ENCODE measurements around the gene URB2. TPM values are rescaled to one million over a fixed set of nuclear protein-coding genes. Genes with fewer than 3 reads are reported as not detected.
"Not testable (repeated sequence)": the region's sequence is repeated elsewhere in the genome, so short reads cannot be mapped to it uniquely, and the experiment has no call there.

Gene URB2
- total RNA-seq, 1 experiment from 2014 or later = 14.1 TPM

GRCh38 chr1:229590119-229590518 is 35.9 kb upstream of the URB2 start:
- Histone ChIP-seq H2AFZ (ENCODE audit: low read length) (no peak overlapping the region), H3K4me2 (ENCODE audit: low read depth, low read length, poor library complexity, severe bottlenecking) (no peak overlapping the region), H3K4me3 (ENCODE audit: low read length) (no peak overlapping the region), H3K9ac (ENCODE audit: low read length) (no peak overlapping the region), H3K36me3 (ENCODE audit: insufficient read depth, low read length) (no peaks in the 10 kb centered on the region), H3K27ac (ENCODE audit: low read length) (no peak overlapping the region), H4K20me1 (ENCODE audit: insufficient read depth, low read depth, low read length) (no peaks in the 10 kb centered on the region), H3K79me2 (ENCODE audit: low read length) (0 out of 2 replicates have a peak, but pooled peaks cover under 1% of the 10 kb centered on the region), H3K9me2 (replicated peaks; ENCODE audit: insufficient read depth, low read length) (no peaks in the 10 kb centered on the region), H3K9me3 (ENCODE audit: low read length) (no peaks in the 10 kb centered on the region), H3K4me1 (ENCODE audit: low read length) (no peaks in the 10 kb centered on the region), H3K27me3 (ENCODE audit: low read length) (no peaks in the 10 kb centered on the region)
- DNase-seq = no peak

- H3K79me2 ChIP-seq (ENCODE audit: low read length) = peaks cover 15% of the 10 kb centered on the region
- no peak overlapping the region for H2AFZ ChIP-seq (ENCODE audit: low read length)
- no peak overlapping the region for H3K27ac ChIP-seq (ENCODE audit: low read length)
- no peak for DNase-seq
- no peak overlapping the region for H3K9ac ChIP-seq (ENCODE audit: low read length)
- H3K9me2 ChIP-seq (replicated peaks; ENCODE audit: insufficient read depth, low read length) = no peaks in the 10 kb centered on the region
- H3K4me3 ChIP-seq (ENCODE audit: low read length) = no peak overlapping the region
- no peaks in the 10 kb centered on the region for H3K4me1 ChIP-seq (ENCODE audit: low read length)
- no peaks in the 10 kb centered on the region for H3K27me3 ChIP-seq (ENCODE audit: low read length)
- H3K36me3 ChIP-seq (ENCODE audit: insufficient read depth, low read length) = no peaks in the 10 kb centered on the region
- no peaks in the 10 kb centered on the region for H3K9me3 ChIP-seq (ENCODE audit: low read length)
- H4K20me1 ChIP-seq (ENCODE audit: insufficient read depth, low read depth, low read length) = no peaks in the 10 kb centered on the region
- no peak overlapping the region for H3K4me2 ChIP-seq (ENCODE audit: low read depth, low read length, poor library complexity, severe bottlenecking)
Measured at GRCh38 chr1:229593800-229594199, 32.2 kb upstream of the URB2 start.

GRCh38 chr1:229594227-229595008 is 31.6 kb upstream of the URB2 start:
- Histone ChIP-seq H4K20me1 (ENCODE audit: insufficient read depth, low read depth, low read length) (no peaks in the 10 kb centered on the region), H3K79me2 (ENCODE audit: low read length) (peaks cover 22% of the 10 kb centered on the region), H3K4me2 (ENCODE audit: low read depth, low read length, poor library complexity, severe bottlenecking) (no peak overlapping the region), H2AFZ (ENCODE audit: low read length) (no peak overlapping the region), H3K36me3 (ENCODE audit: insufficient read depth, low read length) (no peaks in the 10 kb centered on the region), H3K4me1 (ENCODE audit: low read length) (no peaks in the 10 kb centered on the region), H3K27ac (ENCODE audit: low read length) (no peak overlapping the region), H3K9me2 (replicated peaks; ENCODE audit: insufficient read depth, low read length) (no peaks in the 10 kb centered on the region), H3K9ac (ENCODE audit: low read length) (no peak overlapping the region), H3K27me3 (ENCODE audit: low read length) (no peaks in the 10 kb centered on the region), H3K4me3 (ENCODE audit: low read length) (no peak overlapping the region), H3K9me3 (ENCODE audit: low read length) (no peaks in the 10 kb centered on the region)
- DNase-seq = no peak

- H3K9me3 ChIP-seq (ENCODE audit: low read length); H2AFZ ChIP-seq (ENCODE audit: low read length); H3K4me2 ChIP-seq (ENCODE audit: low read depth, low read length, poor library complexity, severe bottlenecking); H3K9me2 ChIP-seq (replicated peaks; ENCODE audit: insufficient read depth, low read length); H3K27ac ChIP-seq (ENCODE audit: low read length); H3K36me3 ChIP-seq (ENCODE audit: insufficient read depth, low read length); H4K20me1 ChIP-seq (ENCODE audit: insufficient read depth, low read depth, low read length); H3K27me3 ChIP-seq (ENCODE audit: low read length); DNase-seq; H3K9ac ChIP-seq (ENCODE audit: low read length); H3K4me3 ChIP-seq (ENCODE audit: low read length); H3K4me1 ChIP-seq (ENCODE audit: low read length): not testable (repeated sequence)
- H3K79me2 ChIP-seq (ENCODE audit: low read length) = peaks cover 34% of the 10 kb centered on the region
Measured at GRCh38 chr1:229595876-229596275, 30.2 kb upstream of the URB2 start.

- peaks cover 45% of the 10 kb centered on the region for H3K79me2 ChIP-seq (ENCODE audit: low read length)
- H4K20me1 ChIP-seq (ENCODE audit: insufficient read depth, low read depth, low read length) = no peaks in the 10 kb centered on the region
- no peak overlapping the region for H3K9ac ChIP-seq (ENCODE audit: low read length)
- no peak overlapping the region for H3K4me3 ChIP-seq (ENCODE audit: low read length)
- H3K4me2 ChIP-seq (ENCODE audit: low read depth, low read length, poor library complexity, severe bottlenecking) = no peak overlapping the region
- no peaks in the 10 kb centered on the region for H3K4me1 ChIP-seq (ENCODE audit: low read length)
- H3K9me3 ChIP-seq (ENCODE audit: low read length) = no peaks in the 10 kb centered on the region
- no peaks in the 10 kb centered on the region for H3K9me2 ChIP-seq (replicated peaks; ENCODE audit: insufficient read depth, low read length)
- no peak overlapping the region for H3K27ac ChIP-seq (ENCODE audit: low read length)
- H3K36me3 ChIP-seq (ENCODE audit: insufficient read depth, low read length) = peaks cover 19% of the 10 kb centered on the region
- no peaks in the 10 kb centered on the region for H3K27me3 ChIP-seq (ENCODE audit: low read length)
- H2AFZ ChIP-seq (ENCODE audit: low read length) = no peak overlapping the region
- DNase-seq = no peak
Measured at GRCh38 chr1:229596925-229597699, 28.9 kb upstream of the URB2 start.

GRCh38 chr1:229597877-229598276 is 28.2 kb upstream of the URB2 start:
- H3K27ac ChIP-seq (ENCODE audit: low read length) = no peak overlapping the region
- H3K9me3 ChIP-seq (ENCODE audit: low read length) = no peaks in the 10 kb centered on the region
- H3K4me2 ChIP-seq (ENCODE audit: low read depth, low read length, poor library complexity, severe bottlenecking) = no peak overlapping the region
- peaks cover 19% of the 10 kb centered on the region for H3K36me3 ChIP-seq (ENCODE audit: insufficient read depth, low read length)
- H3K4me1 ChIP-seq (ENCODE audit: low read length) = no peaks in the 10 kb centered on the region
- H3K9me2 ChIP-seq (replicated peaks; ENCODE audit: insufficient read depth, low read length) = no peaks in the 10 kb centered on the region
- H3K79me2 ChIP-seq (ENCODE audit: low read length) = peaks cover 45% of the 10 kb centered on the region
- no peak overlapping the region for H3K9ac ChIP-seq (ENCODE audit: low read length)
- H4K20me1 ChIP-seq (ENCODE audit: insufficient read depth, low read depth, low read length) = no peaks in the 10 kb centered on the region
- H3K27me3 ChIP-seq (ENCODE audit: low read length) = no peaks in the 10 kb centered on the region
- DNase-seq = no peak
- no peak overlapping the region for H3K4me3 ChIP-seq (ENCODE audit: low read length)
- H2AFZ ChIP-seq (ENCODE audit: low read length) = no peak overlapping the region

- Histone ChIP-seq H3K4me1 (ENCODE audit: low read length) (no peaks in the 10 kb centered on the region), H3K9me2 (replicated peaks; ENCODE audit: insufficient read depth, low read length) (no peaks in the 10 kb centered on the region), H4K20me1 (ENCODE audit: insufficient read depth, low read depth, low read length) (no peaks in the 10 kb centered on the region), H3K27me3 (ENCODE audit: low read length) (no peaks in the 10 kb centered on the region), H3K4me3 (ENCODE audit: low read length) (no peak overlapping the region), H3K27ac (ENCODE audit: low read length) (no peak overlapping the region), H2AFZ (ENCODE audit: low read length) (no peak overlapping the region), H3K9ac (ENCODE audit: low read length) (no peak overlapping the region), H3K79me2 (ENCODE audit: low read length) (peaks cover 47% of the 10 kb centered on the region), H3K9me3 (ENCODE audit: low read length) (no peaks in the 10 kb centered on the region), H3K36me3 (ENCODE audit: insufficient read depth, low read length) (peaks cover 19% of the 10 kb centered on the region), H3K4me2 (ENCODE audit: low read depth, low read length, poor library complexity, severe bottlenecking) (no peak overlapping the region)
- no peak for DNase-seq
Measured at GRCh38 chr1:229599218-229599954, 26.7 kb upstream of the URB2 start.

GRCh38 chr1:229600229-229600628 is 25.8 kb upstream of the URB2 start:
- H3K27ac ChIP-seq (ENCODE audit: low read length) = no peak overlapping the region
- peaks cover 47% of the 10 kb centered on the region for H3K79me2 ChIP-seq (ENCODE audit: low read length)
- no peak overlapping the region for H3K4me3 ChIP-seq (ENCODE audit: low read length)
- H3K4me2 ChIP-seq (ENCODE audit: low read depth, low read length, poor library complexity, severe bottlenecking) = no peak overlapping the region
- no peak overlapping the region for H2AFZ ChIP-seq (ENCODE audit: low read length)
- H3K9me3 ChIP-seq (ENCODE audit: low read length) = no peaks in the 10 kb centered on the region
- H3K36me3 ChIP-seq (ENCODE audit: insufficient read depth, low read length) = peaks cover 20% of the 10 kb centered on the region
- no peaks in the 10 kb centered on the region for H3K27me3 ChIP-seq (ENCODE audit: low read length)
- no peaks in the 10 kb centered on the region for H3K4me1 ChIP-seq (ENCODE audit: low read length)
- no peak for DNase-seq
- H3K9ac ChIP-seq (ENCODE audit: low read length) = no peak overlapping the region
- H4K20me1 ChIP-seq (ENCODE audit: insufficient read depth, low read depth, low read length) = no peaks in the 10 kb centered on the region
- H3K9me2 ChIP-seq (replicated peaks; ENCODE audit: insufficient read depth, low read length) = no peaks in the 10 kb centered on the region
